K562 (cell line): ENCODE results near the gene ST6GAL1. TPM values are rescaled to one million over a fixed set of nuclear protein-coding genes. Genes with fewer than 3 reads are reported as not detected.

ENCODE experiments used
- ATAC-seq: fragments of 200-7000 bp; cut with Tn5 transposase; 3 replicates; pipeline ENCODE4 v1.9.1; 2020; ENCODE audit warnings: moderate library complexity
- BruUV-seq: library from RNA; stranded (reverse); fragments of 400-500 nt; replicated peaks from 2 replicates; lab custom pipeline; 2021; lab: Mats Ljungman, UMichigan
- CTCF ChIA-PET: fragments of 300-600 bp; formaldehyde crosslinking; extraction: SDS; loops from one replicate; lab custom pipeline; 2021; ENCODE audit warnings: low intra/inter-chr PET ratio; lab: Yijun Ruan, JAX
- POLR2A ChIA-PET: fragments of 300-600, 350-650 bp; sonication (Branson Sonifier 250); formaldehyde crosslinking; extraction: SDS; loops from one replicate; lab custom pipeline; 2021; ENCODE audit warnings: antibody characterized with exemption, inconsistent platforms; lab: Yijun Ruan, JAX
- DNase-seq, 4 experiments: peaks; one replicate each; pipeline versions ENCODE4 v3.0.0 to v3.0.0-alpha.2; 2011 to 2018; ENCODE audit warnings: low spot score in 3 of 4, mixed read lengths in 3 of 4; ENCODE audit errors: extremely low read depth in 1 of 4
- FAIRE-seq: peaks from 2 replicates; lab custom pipeline; 2011; peaks lifted over from hg19 to GRCh38; lab: Jason Lieb, UNC
- H2AFZ ChIP-seq: 2 replicates; pipeline ENCODE4 v1.6.0; 2011; ENCODE audit warnings: low read depth, low read length, control low read depth, inconsistent platforms
- H3K27ac ChIP-seq: fragments of 200-600 bp; 3 replicates; pipeline ENCODE4 v1.8.0; 2011; ENCODE audit warnings: low read depth, mild to moderate bottlenecking, control low read depth, inconsistent platforms, low read length, moderate library complexity, mixed read lengths; ENCODE audit errors: extremely low read depth
- H3K27me3 ChIP-seq, 2 experiments: fragments of 300-600 bp in 1 of 2; 2 replicates in 1 of 2; 3 replicates in 1 of 2; pipeline versions ENCODE4 v1.6.0 to v1.8.0; 2011; ENCODE audit warnings: inconsistent platforms in 2 of 2, low read length in 2 of 2, mild to moderate bottlenecking in 1 of 2, mixed read lengths in 1 of 2, moderate library complexity in 1 of 2; ENCODE audit not compliant: control insufficient read depth in 2 of 2, insufficient read depth in 2 of 2
- H3K36me3 ChIP-seq: fragments of 300-600 bp; 3 replicates; pipeline ENCODE4 v1.8.0; 2011; ENCODE audit warnings: mild to moderate bottlenecking, low read length, inconsistent platforms; ENCODE audit not compliant: control insufficient read depth, insufficient read depth
- H3K4me1 ChIP-seq, 2 experiments: fragments of 200-600 bp in 1 of 2; replicated peaks in 1 of 2; 2 replicates in 1 of 2; 3 replicates in 1 of 2; pipeline versions ENCODE4 v1.5.1 to v1.8.0; 2011; ENCODE audit warnings: inconsistent platforms in 2 of 2, low read length in 2 of 2, mild to moderate bottlenecking in 1 of 2, mixed read lengths in 1 of 2, moderate library complexity in 1 of 2; ENCODE audit not compliant: control insufficient read depth in 2 of 2, insufficient read depth in 2 of 2
- H3K4me2 ChIP-seq: 2 replicates; pipeline ENCODE4 v1.6.1; 2011; ENCODE audit warnings: low read length, control low read depth, inconsistent platforms, mixed read lengths; ENCODE audit not compliant: insufficient read depth
- H3K4me3 ChIP-seq: fragments of 200-600 bp; sonication (generic), shearing (Covaris generic); 2 replicates; pipeline ENCODE4 v1.5.1; 2016; ENCODE audit warnings: control low read depth, inconsistent platforms
- H3K79me2 ChIP-seq: fragments of 200-600 bp; 3 replicates; pipeline ENCODE4 v1.8.0; 2011; ENCODE audit warnings: low read length, inconsistent platforms; ENCODE audit not compliant: control insufficient read depth, insufficient read depth
- H3K9ac ChIP-seq, 2 experiments: 2 replicates each; pipeline versions ENCODE4 v1.6.0 to v1.6.1; 2011; ENCODE audit warnings: low read depth in 2 of 2, low read length in 2 of 2, control low read depth in 1 of 2, inconsistent platforms in 1 of 2, mild to moderate bottlenecking in 1 of 2, mixed read lengths in 1 of 2; ENCODE audit not compliant: insufficient read depth in 1 of 2
- H3K9me1 ChIP-seq: one replicate; pipeline ENCODE4 v1.6.0; 2011; ENCODE audit warnings: inconsistent platforms, mild to moderate bottlenecking, low read length, moderate library complexity; ENCODE audit not compliant: control insufficient read depth, insufficient read depth
- H3K9me3 ChIP-seq: replicated peaks from 2 replicates; pipeline ENCODE4 v1.5.1; 2011; ENCODE audit warnings: low read depth, low read length, inconsistent platforms; ENCODE audit not compliant: control insufficient read depth, insufficient read depth
- H4K20me1 ChIP-seq: replicated peaks from 2 replicates; pipeline ENCODE4 v1.6.1; 2011; ENCODE audit warnings: low read length, inconsistent platforms, mixed read lengths; ENCODE audit not compliant: control insufficient read depth, insufficient read depth
- BCOR ChIP-seq: fragments of 450-650 bp; IDR thresholded peaks from 2 replicates; pipeline ENCODE4 v1.6.1; 2016
- CREM ChIP-seq: IDR thresholded peaks from 2 replicates; pipeline ENCODE4 v1.6.1; 2014; ENCODE audit warnings: antibody characterized with exemption, low read depth
- CUX1 ChIP-seq: fragments of 200-800 bp; sonication (Bioruptor generic); IDR thresholded peaks from 2 replicates; pipeline ENCODE4 v1.6.1; 2016; ENCODE audit warnings: missing genetic modification characterization, missing compliant biosample characterization
- RCOR1 ChIP-seq, 2 experiments: IDR thresholded peaks; 2 replicates each; pipeline ENCODE4 v1.6.1; 2012; ENCODE audit warnings: low read depth in 2 of 2, low read length in 2 of 2, borderline replicate concordance in 1 of 2, improper control_type of control experiment in 1 of 2
- TCF7 ChIP-seq: sonication (generic); IDR thresholded peaks from 2 replicates; pipeline ENCODE4 v1.6.1; 2016; ENCODE audit warnings: antibody characterized with exemption, borderline replicate concordance
- THRAP3 ChIP-seq: fragments of 450-650 bp; IDR thresholded peaks from 2 replicates; pipeline ENCODE4 v1.6.1; 2016; ENCODE audit warnings: mild to moderate bottlenecking, inconsistent platforms, borderline replicate concordance
- WGBS: fragments of 100-300 bp; shearing (Covaris generic); methylation state at CpG from one replicate; pipeline ENCODE4 v1.1.6; 2016; ENCODE audit warnings: low coverage, mixed read lengths; ENCODE audit not compliant: insufficient coverage; ENCODE audit errors: missing lambda C conversion rate; 5-methylcytosine and 5-hydroxymethylcytosine counted together
- in situ Hi-C: fragments of 300-500 bp; cut with MboI; formaldehyde crosslinking; loops from 4 replicates; pipeline ENCODE4 v1.15.0; 2018; ENCODE audit warnings: inconsistent platforms, mixed read lengths
- intact Hi-C: fragments of 100-400 bp; cut with micrococcal nuclease; formaldehyde crosslinking; loops from 2 replicates; pipeline ENCODE4 v1.14.2; 2022
- polyA plus RNA-seq, 8 experiments: library from polyadenylated mRNA; depleted of rRNA in 4 of 8; stranded (reverse) in 5 of 8; unstranded in 3 of 8; fragments of >200 nt; fragmentation: Nextera tagmentation in 2 of 8; fragmentation: Illumina TruSeq in 1 of 8; extraction: Ambion mirVana in 2 of 8; extraction: Trizol in 1 of 8; gene quantifications; 2 replicates each; pipeline versions ENCODE4 v1.2.1 to v1.2.3, GENCODE V29; 2011 to 2014; ENCODE audit warnings: inconsistent platforms in 1 of 8, missing spikeins in 1 of 8
- total RNA-seq, 7 experiments: library from RNA; depleted of rRNA in 6 of 7; stranded (reverse); fragments of >200 nt in 6 of 7; fragmentation: Illumina TruSeq in 2 of 7; extraction: Trizol in 2 of 7; gene quantifications; 2 replicates each; pipeline versions ENCODE4 v1.2.1 to v1.2.3, GENCODE V29; 2011 to 2021; ENCODE audit warnings: low replicate concordance in 1 of 7

Gene ST6GAL1
- total and polyA plus RNA-seq, 9 of the 15 experiments (the other 6 are each of a cell fraction or from before 2014, with no cell fraction given): 31.9 to 145 (median 71.0) TPM

GRCh38 chr3:187107989-187108388, 177.7 kb downstream of the ST6GAL1 start:
- Histone ChIP-seq H3K9me3 (no peaks in the 10 kb centered on the region), H3K79me2 (no peaks in the 10 kb centered on the region), H3K4me2 (no peak overlapping the region), H3K27ac (no peak overlapping the region), H3K4me1 (no peaks in the 10 kb centered on the region; a peak in 1 of 5 replicates), H4K20me1 (no peaks in the 10 kb centered on the region), H3K9me1 (no peaks in the 10 kb centered on the region), H3K36me3 (no peaks in the 10 kb centered on the region), H3K9ac (no peak overlapping the region), H3K27me3 (no peaks in the 10 kb centered on the region), H2AFZ (no peak overlapping the region), H3K4me3 (no peak overlapping the region)
- WGBS: 50% methylated on average over 3 of the region's 3 CpGs
- ATAC-seq (no peak), FAIRE-seq (no peak), DNase-seq (no peak)
- TF ChIP-seq TCF7 (no peak), CUX1 (no peak), CREM (no peak), RCOR1 (IDR thresholded peaks at IDR 0.05; ENCODE audit: borderline replicate concordance in 1 of 2, low read depth in 2 of 2, low read length in 2 of 2) (no peak), BCOR (no peak), THRAP3 (no peak)
- intact Hi-C loops: no loop called here
- ChIA-PET CTCF (no interaction called here), POLR2A (no interaction called here)
- BruUV-seq: no TSS peak
- in situ Hi-C loops: no loop called here
